IMR-90 (cell line): ENCODE results near the gene CTBP1. TPM values are rescaled to one million over a fixed set of nuclear protein-coding genes. Genes with fewer than 3 reads are reported as not detected.

Experiments used
- ATAC-seq: fragments of 200-7000 bp; cut with Tn5 transposase; 2 replicates; pipeline ENCODE4 v1.9.1; 2020; ENCODE audit warnings: low read depth, mild to moderate bottlenecking, moderate library complexity
- BruUV-seq: library from RNA; stranded (reverse); fragments of 400-500 nt; replicated peaks from 2 replicates; lab custom pipeline; 2021; lab: Mats Ljungman, UMichigan
- CTCF ChIA-PET: fragments of 300-600 bp; formaldehyde crosslinking; extraction: SDS; loops from one replicate; lab custom pipeline; 2021; ENCODE audit warnings: antibody characterized with exemption; lab: Yijun Ruan, JAX
- POLR2A ChIA-PET: fragments of 300-600 bp; sonication (Branson Sonifier 250); formaldehyde crosslinking; loops from one replicate; lab custom pipeline; 2022; ENCODE audit warnings: antibody characterized with exemption; ENCODE audit not compliant: unreplicated experiment; lab: Charles Lee
- DNase-seq: peaks from one replicate; pipeline ENCODE4 v3.0.0; 2013
- H2AFZ ChIP-seq: replicated peaks from 2 replicates; pipeline ENCODE3; 2013; ENCODE audit warnings: low read length, mild to moderate bottlenecking; ENCODE audit not compliant: poor library complexity
- H2AK5ac ChIP-seq: 2 replicates; pipeline ENCODE4 v1.6.1; 2013; ENCODE audit warnings: low read depth, low read length, inconsistent platforms
- H2AK9ac ChIP-seq: replicated peaks from 2 replicates; pipeline ENCODE3; 2013; ENCODE audit warnings: mild to moderate bottlenecking, low read depth, low read length, moderate library complexity; ENCODE audit not compliant: poor library complexity
- H2BK120ac ChIP-seq: 2 replicates; pipeline ENCODE4 v1.6.1; 2013; ENCODE audit warnings: low read depth, low read length, inconsistent platforms
- H2BK15ac ChIP-seq: 3 replicates; pipeline ENCODE4 v1.6.1; 2013; ENCODE audit warnings: low read depth, low read length, inconsistent platforms
- H2BK20ac ChIP-seq: 2 replicates; pipeline ENCODE4 v1.6.1; 2013; ENCODE audit warnings: low read depth, mild to moderate bottlenecking, inconsistent platforms, low read length, moderate library complexity
- H2BK5ac ChIP-seq: 2 replicates; pipeline ENCODE4 v1.6.1; 2013; ENCODE audit warnings: mild to moderate bottlenecking, low read depth, low read length, inconsistent platforms; ENCODE audit not compliant: poor library complexity, severe bottlenecking
- H3K14ac ChIP-seq: replicated peaks from 2 replicates; pipeline ENCODE4 v1.6.1; 2013; ENCODE audit warnings: low read depth, low read length, inconsistent platforms
- H3K18ac ChIP-seq: 2 replicates; pipeline ENCODE4 v1.6.1; 2013; ENCODE audit warnings: low read depth, low read length, control low read depth
- H3K23ac ChIP-seq: 2 replicates; pipeline ENCODE4 v1.6.1; 2013; ENCODE audit warnings: low read depth, low read length, inconsistent platforms
- H3K27ac ChIP-seq: 2 replicates; pipeline ENCODE4 v1.5.1; 2013; ENCODE audit warnings: mild to moderate bottlenecking, control low read depth, low read length; ENCODE audit not compliant: insufficient read depth
- H3K27me3 ChIP-seq: 2 replicates; pipeline ENCODE4 v1.6.1; 2013; ENCODE audit warnings: low read length; ENCODE audit not compliant: control insufficient read depth, insufficient read depth
- H3K36me3 ChIP-seq: 2 replicates; pipeline ENCODE4 v1.6.1; 2013; ENCODE audit warnings: low read length, mixed read lengths; ENCODE audit not compliant: control insufficient read depth, insufficient read depth
- H3K4ac ChIP-seq: 2 replicates; pipeline ENCODE4 v1.6.1; 2013; ENCODE audit warnings: low read depth, low read length, inconsistent platforms
- H3K4me1 ChIP-seq: 2 replicates; pipeline ENCODE4 v1.6.1; 2013; ENCODE audit warnings: low read length, mixed read lengths; ENCODE audit not compliant: control insufficient read depth, insufficient read depth
- H3K4me2 ChIP-seq: 2 replicates; pipeline ENCODE4 v1.6.1; 2013; ENCODE audit warnings: low read depth, mild to moderate bottlenecking, control low read depth, low read length, moderate library complexity
- H3K4me3 ChIP-seq: 2 replicates; pipeline ENCODE4 v1.5.1; 2013; ENCODE audit warnings: low read depth, mild to moderate bottlenecking, control low read depth, low read length, moderate library complexity; ENCODE audit not compliant: insufficient read depth
- H3K56ac ChIP-seq: 2 replicates; pipeline ENCODE4 v1.6.1; 2013; ENCODE audit warnings: low read length, inconsistent platforms; ENCODE audit not compliant: insufficient read depth; ENCODE audit errors: extremely low read depth
- H3K79me1 ChIP-seq, 2 experiments: 2 replicates each; pipeline ENCODE4 v1.6.1; 2013; ENCODE audit warnings: low read length in 2 of 2, inconsistent platforms in 1 of 2, low read depth in 1 of 2
- H3K9ac ChIP-seq: 2 replicates; pipeline ENCODE4 v1.6.1; 2013; ENCODE audit warnings: low read depth, low read length, control low read depth
- H3K9me1 ChIP-seq: 2 replicates; pipeline ENCODE4 v1.6.1; 2013; ENCODE audit warnings: low read length, inconsistent platforms; ENCODE audit not compliant: insufficient read depth
- H3K9me3 ChIP-seq: 2 replicates; pipeline ENCODE4 v1.6.1; 2013; ENCODE audit warnings: low read length; ENCODE audit not compliant: control insufficient read depth, insufficient read depth
- H4K20me1 ChIP-seq: 2 replicates; pipeline ENCODE4 v1.6.1; 2013; ENCODE audit warnings: low read length, inconsistent platforms; ENCODE audit not compliant: insufficient read depth
- H4K5ac ChIP-seq: 2 replicates; pipeline ENCODE4 v1.6.1; 2013; ENCODE audit warnings: mild to moderate bottlenecking, low read depth, low read length, control low read depth
- H4K8ac ChIP-seq, 2 experiments: 2 replicates each; pipeline ENCODE4 v1.6.1; 2013; ENCODE audit warnings: low read depth in 2 of 2, low read length in 2 of 2, control low read depth in 1 of 2, inconsistent platforms in 1 of 2
- H4K91ac ChIP-seq: 2 replicates; pipeline ENCODE4 v1.6.1; 2013; ENCODE audit warnings: low read depth, low read length, inconsistent platforms; ENCODE audit not compliant: insufficient read depth
- BHLHE40 ChIP-seq: fragments of 150-350 bp; IDR thresholded peaks from 2 replicates; pipeline ENCODE4 v1.6.1; 2016; ENCODE audit warnings: mild to moderate bottlenecking, low read depth, low read length
- CEBPB ChIP-seq: IDR thresholded peaks from 2 replicates; pipeline ENCODE4 v1.6.1; 2012; ENCODE audit warnings: low read depth, low read length, improper control_type of control experiment
- FOS ChIP-seq: fragments of 150-350 bp; IDR thresholded peaks from 2 replicates; pipeline ENCODE4 v1.6.1; 2016; ENCODE audit warnings: low read depth, low read length
- MAFK ChIP-seq: IDR thresholded peaks from 2 replicates; pipeline ENCODE4 v1.6.1; 2012; ENCODE audit warnings: low read depth, low read length, improper control_type of control experiment
- MXI1 ChIP-seq: IDR thresholded peaks from 2 replicates; pipeline ENCODE4 v1.6.1; 2012; ENCODE audit warnings: low read depth, mild to moderate bottlenecking, low read length, moderate library complexity, borderline replicate concordance
- NFE2L2 ChIP-seq: fragments of 150-350 bp; IDR thresholded peaks from 2 replicates; pipeline ENCODE4 v1.6.1; 2016; ENCODE audit warnings: low read depth, mild to moderate bottlenecking, low read length
- POLR2A ChIP-seq: IDR thresholded peaks from 2 replicates; pipeline ENCODE4 v1.6.1; 2012; ENCODE audit warnings: mild to moderate bottlenecking, low read depth, low read length
- RAD21 ChIP-seq: IDR thresholded peaks from 2 replicates; pipeline ENCODE4 v1.6.1; 2012; ENCODE audit warnings: low read length, improper control_type of control experiment
- RCOR1 ChIP-seq: IDR thresholded peaks from 2 replicates; pipeline ENCODE4 v1.6.1; 2012; ENCODE audit warnings: mild to moderate bottlenecking, low read length, improper control_type of control experiment; ENCODE audit not compliant: insufficient replicate concordance
- RFX5 ChIP-seq: IDR thresholded peaks from 2 replicates; pipeline ENCODE4 v1.8.0; 2012; ENCODE audit warnings: low read depth, mild to moderate bottlenecking, low read length, moderate library complexity
- SMC3 ChIP-seq: fragments of 150-350 bp; IDR thresholded peaks from 2 replicates; pipeline ENCODE4 v1.6.1; 2016; ENCODE audit warnings: low read depth, mild to moderate bottlenecking, antibody characterized with exemption, low read length, moderate library complexity
- WGBS, 2 experiments: methylation state at CpG; one replicate each; pipeline versions ENCODE4 v1.1.5 to v1.1.7; 2013; ENCODE audit warnings: missing lambda C conversion rate in 2 of 2; ENCODE audit not compliant: insufficient read length in 1 of 2; ENCODE audit errors: extremely low coverage in 2 of 2; 5-methylcytosine and 5-hydroxymethylcytosine counted together
- dilution Hi-C: fragments of 300-500 bp; cut with HindIII; formaldehyde crosslinking; loops from one replicate; pipeline ENCODE4 v1.14.3; 2018; ENCODE audit warnings: low sequenced_read_pairs; ENCODE audit not compliant: unreplicated experiment
- in situ Hi-C: fragments of 300-500 bp; cut with MboI; formaldehyde crosslinking; loops from 3 replicates; pipeline ENCODE4 v1.14.3; 2019; ENCODE audit warnings: low sequenced_read_pairs, inconsistent platforms, mixed read lengths
- intact Hi-C: fragments of 100-400 bp; cut with micrococcal nuclease; formaldehyde crosslinking; loops from 2 replicates; pipeline ENCODE4 v1.10.0; 2022
- polyA plus RNA-seq, 3 experiments: library from polyadenylated mRNA; depleted of rRNA; stranded (reverse); fragments of >200 nt; gene quantifications; 2 replicates each; pipeline ENCODE4 v1.2.3, GENCODE V29; 2012; ENCODE audit warnings: low replicate concordance in 1 of 3
- total RNA-seq: library from RNA; depleted of rRNA; stranded (reverse); fragments of >200 nt; gene quantifications from 2 replicates; pipeline ENCODE4 v1.2.3, GENCODE V29; 2012
- TF ChIP-seq, protein P1 (sequence below): fragments of 150-350 bp; IDR thresholded peaks from 2 replicates; pipeline ENCODE4 v1.6.1; 2017; ENCODE audit warnings: mild to moderate bottlenecking, antibody characterized with exemption, low read length, low read depth
- TF ChIP-seq, protein P2 (sequence below): fragments of 150-350 bp; IDR thresholded peaks from 2 replicates; pipeline ENCODE4 v1.6.1; 2016; ENCODE audit warnings: low read depth, mild to moderate bottlenecking, low read length, moderate library complexity, borderline replicate concordance
- TF ChIP-seq, protein P3 (sequence below): conservative IDR thresholded peaks from 2 replicates; pipeline ENCODE4 v1.5.1; 2012; ENCODE audit warnings: mild to moderate bottlenecking, low read depth, low read length, improper control_type of control experiment

The CTBP1 gene
- total and polyA plus RNA-seq, 2 of the 4 experiments (the other 2 are of a cell fraction) = 147 to 212 TPM

DNA sequence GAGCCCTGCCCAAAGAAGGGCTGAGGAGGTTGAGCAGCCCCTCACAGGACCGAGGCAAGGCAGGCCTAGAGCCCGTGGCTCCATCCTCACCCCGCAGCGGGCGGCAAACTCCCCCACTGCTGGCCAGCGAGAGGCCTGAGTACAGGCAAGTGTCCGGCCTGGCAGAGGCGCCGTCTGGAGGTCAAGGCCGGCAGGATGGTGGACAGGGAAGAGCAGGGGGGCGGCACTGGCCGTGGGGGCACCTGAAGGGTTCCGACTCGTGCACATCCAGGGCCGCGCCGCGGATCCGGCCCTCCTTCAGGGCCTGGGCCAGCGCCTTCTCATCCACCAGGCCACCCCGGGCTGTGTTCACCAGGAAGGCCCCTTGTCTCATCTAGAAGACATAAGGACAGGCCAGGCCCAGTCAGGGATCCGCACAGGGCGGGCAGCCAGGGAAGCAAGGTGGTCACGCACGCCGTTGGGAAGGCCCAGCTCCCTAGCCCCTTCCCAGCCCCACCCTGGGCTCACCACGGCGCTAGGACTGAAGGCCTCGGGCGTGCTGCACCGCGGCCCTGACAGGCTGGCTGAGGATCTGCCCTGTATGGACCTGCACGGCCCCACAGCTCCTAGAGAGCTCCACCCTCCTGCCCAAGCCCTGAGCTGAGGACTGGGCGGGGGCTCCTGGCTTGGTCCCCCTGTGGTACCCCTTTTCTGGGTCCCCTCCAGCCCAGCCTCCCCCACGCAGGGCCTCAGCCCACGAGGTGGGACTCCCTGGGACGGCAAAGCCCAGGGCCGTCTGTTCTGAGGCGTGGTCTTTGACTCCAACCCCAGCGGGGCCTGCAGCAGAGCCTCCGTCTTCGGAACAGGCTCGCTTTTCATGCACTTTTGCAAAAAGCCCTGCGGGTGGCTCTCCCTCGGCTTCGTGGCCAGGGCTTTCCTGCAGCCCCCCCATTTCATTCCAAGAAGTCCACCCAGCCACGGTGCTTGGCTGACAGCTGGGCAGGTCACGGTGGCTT, 34.5 kb downstream of the CTBP1 start:
- Histone ChIP-seq H2BK20ac (no peak overlapping the region), H3K9ac (no peak overlapping the region), H3K56ac (no peak overlapping the region), H3K36me3 (peaks cover 66% of the 10 kb centered on the region), H2AK5ac (no peak overlapping the region), H2BK120ac (no peak overlapping the region), H4K8ac (no peak overlapping the region), H2BK5ac (no peak overlapping the region), H3K27me3 (no peaks in the 10 kb centered on the region), H3K27ac (no peak overlapping the region), H3K4me3 (no peak overlapping the region), H3K9me1 (peaks cover 10% of the 10 kb centered on the region; the same call in 1 of the 2 replicates), H3K4me2 (no peak overlapping the region), H4K20me1 (no peaks in the 10 kb centered on the region; the same call in 1 of the 2 replicates), H3K23ac (no peak overlapping the region), H3K18ac (no peak overlapping the region), H3K79me1 (peaks cover 13 to 62% of the 10 kb centered on the region in 2 experiments), H2AFZ (no peak overlapping the region), H3K4me1 (peaks cover 16% of the 10 kb centered on the region), H3K14ac (no peak overlapping the region), H3K4ac (no peak overlapping the region), H2AK9ac (no peak overlapping the region), H4K5ac (no peak overlapping the region), H2BK15ac (no peak overlapping the region), H3K9me3 (no peaks in the 10 kb centered on the region), H4K91ac (no peak overlapping the region)
- ATAC-seq (no peak), DNase-seq (no peak)
- POLR2A ChIA-PET = no interaction called here
- BruUV-seq = no TSS peak
- intact Hi-C loops = no loop called here
- WGBS, 2 experiments = 90% methylated on average over 34 of the region's 48 CpGs; no CpG with 5 or more reads in 1 of the 2 experiments
- CTCF ChIA-PET = no interaction called here
- dilution Hi-C loops = no loop called here
- in situ Hi-C loops = no loop called here
- TF ChIP-seq BHLHE40 (no peak), POLR2A (no peak), FOS (no peak), CEBPB (no peak), RAD21 (no peak), RFX5 (no peak), RCOR1 (no peak), SMC3 (no peak), MXI1 (no peak), NFE2L2 (no peak), MAFK (no peak)
- TF ChIP-seq, protein P1, sequence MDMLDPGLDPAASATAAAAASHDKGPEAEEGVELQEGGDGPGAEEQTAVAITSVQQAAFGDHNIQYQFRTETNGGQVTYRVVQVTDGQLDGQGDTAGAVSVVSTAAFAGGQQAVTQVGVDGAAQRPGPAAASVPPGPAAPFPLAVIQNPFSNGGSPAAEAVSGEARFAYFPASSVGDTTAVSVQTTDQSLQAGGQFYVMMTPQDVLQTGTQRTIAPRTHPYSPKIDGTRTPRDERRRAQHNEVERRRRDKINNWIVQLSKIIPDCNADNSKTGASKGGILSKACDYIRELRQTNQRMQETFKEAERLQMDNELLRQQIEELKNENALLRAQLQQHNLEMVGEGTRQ = no peak
- TF ChIP-seq, protein P2, sequence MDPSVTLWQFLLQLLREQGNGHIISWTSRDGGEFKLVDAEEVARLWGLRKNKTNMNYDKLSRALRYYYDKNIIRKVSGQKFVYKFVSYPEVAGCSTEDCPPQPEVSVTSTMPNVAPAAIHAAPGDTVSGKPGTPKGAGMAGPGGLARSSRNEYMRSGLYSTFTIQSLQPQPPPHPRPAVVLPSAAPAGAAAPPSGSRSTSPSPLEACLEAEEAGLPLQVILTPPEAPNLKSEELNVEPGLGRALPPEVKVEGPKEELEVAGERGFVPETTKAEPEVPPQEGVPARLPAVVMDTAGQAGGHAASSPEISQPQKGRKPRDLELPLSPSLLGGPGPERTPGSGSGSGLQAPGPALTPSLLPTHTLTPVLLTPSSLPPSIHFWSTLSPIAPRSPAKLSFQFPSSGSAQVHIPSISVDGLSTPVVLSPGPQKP = no peak
- TF ChIP-seq, protein P3, sequence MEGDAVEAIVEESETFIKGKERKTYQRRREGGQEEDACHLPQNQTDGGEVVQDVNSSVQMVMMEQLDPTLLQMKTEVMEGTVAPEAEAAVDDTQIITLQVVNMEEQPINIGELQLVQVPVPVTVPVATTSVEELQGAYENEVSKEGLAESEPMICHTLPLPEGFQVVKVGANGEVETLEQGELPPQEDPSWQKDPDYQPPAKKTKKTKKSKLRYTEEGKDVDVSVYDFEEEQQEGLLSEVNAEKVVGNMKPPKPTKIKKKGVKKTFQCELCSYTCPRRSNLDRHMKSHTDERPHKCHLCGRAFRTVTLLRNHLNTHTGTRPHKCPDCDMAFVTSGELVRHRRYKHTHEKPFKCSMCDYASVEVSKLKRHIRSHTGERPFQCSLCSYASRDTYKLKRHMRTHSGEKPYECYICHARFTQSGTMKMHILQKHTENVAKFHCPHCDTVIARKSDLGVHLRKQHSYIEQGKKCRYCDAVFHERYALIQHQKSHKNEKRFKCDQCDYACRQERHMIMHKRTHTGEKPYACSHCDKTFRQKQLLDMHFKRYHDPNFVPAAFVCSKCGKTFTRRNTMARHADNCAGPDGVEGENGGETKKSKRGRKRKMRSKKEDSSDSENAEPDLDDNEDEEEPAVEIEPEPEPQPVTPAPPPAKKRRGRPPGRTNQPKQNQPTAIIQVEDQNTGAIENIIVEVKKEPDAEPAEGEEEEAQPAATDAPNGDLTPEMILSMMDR = no peak
